Astrocyte (in vitro differentiated cells and primary cell): ENCODE results near the gene OR2AE1.

Experiments used
- CTCF ChIP-seq: IDR thresholded peaks from 2 replicates; pipeline ENCODE4 v1.5.1; 2011; ENCODE audit warnings: low read depth, mild to moderate bottlenecking, inconsistent platforms, low read length, moderate library complexity; ENCODE audit not compliant: insufficient read depth
- EZH2 ChIP-seq: IDR thresholded peaks from 2 replicates; pipeline ENCODE4 v1.6.1; 2012; ENCODE audit warnings: mild to moderate bottlenecking, low read length, inconsistent platforms; ENCODE audit not compliant: insufficient read depth

- TF ChIP-seq CTCF (no peak), EZH2 (no peak)
These were observed 39.0 kb downstream of the OR2AE1 start for GRCh38 chr7:99837649-99838361.
